H1 (cell line): ENCODE data around the gene THEM5. TPM values are rescaled to one million over a fixed set of nuclear protein-coding genes. Genes with fewer than 3 reads are reported as not detected.
"Not testable (repeated sequence)": the region's sequence is repeated elsewhere in the genome, so short reads cannot be mapped to it uniquely, and the experiment has no call there.

Experiments
- CTCF ChIA-PET: fragments of 300-600 bp; sonication (Branson Sonifier 250); formaldehyde crosslinking; loops from one replicate; lab custom pipeline; 2021; ENCODE audit not compliant: partially characterized antibody; lab: Charles Lee
- POLR2A ChIA-PET: fragments of 300-600 bp; sonication (Branson Sonifier 250); formaldehyde crosslinking; loops from one replicate; lab custom pipeline; 2021; ENCODE audit warnings: inconsistent platforms; ENCODE audit not compliant: partially characterized antibody; lab: Charles Lee
- DNase-seq, 2 experiments: peaks; one replicate each; pipeline versions ENCODE4 v3.0.0 to v3.0.0-alpha.2; 2010 to 2022; ENCODE audit warnings: low spot score in 2 of 2, low read depth in 1 of 2, mixed read lengths in 1 of 2
- FAIRE-seq: peaks from 2 replicates; lab custom pipeline; 2011; peaks lifted over from hg19 to GRCh38; lab: Jason Lieb, UNC
- H2AFZ ChIP-seq: 2 replicates; pipeline ENCODE4 v1.8.1; 2012; ENCODE audit warnings: low read length, inconsistent platforms
- H2AK5ac ChIP-seq: 2 replicates; pipeline ENCODE4 v1.6.1; 2013; ENCODE audit warnings: low read depth, low read length
- H2BK120ac ChIP-seq: replicated peaks from 2 replicates; pipeline ENCODE3; 2013; ENCODE audit warnings: low read depth, low read length, inconsistent platforms
- H2BK12ac ChIP-seq: 2 replicates; pipeline ENCODE4 v1.6.1; 2013; ENCODE audit warnings: low read depth, low read length
- H2BK15ac ChIP-seq: 2 replicates; pipeline ENCODE4 v1.6.1; 2013; ENCODE audit warnings: low read length
- H2BK20ac ChIP-seq: 2 replicates; pipeline ENCODE4 v1.6.1; 2013; ENCODE audit warnings: low read length
- H2BK5ac ChIP-seq: 2 replicates; pipeline ENCODE4 v1.6.1; 2013; ENCODE audit warnings: low read depth, low read length
- H3K14ac ChIP-seq: 2 replicates; pipeline ENCODE4 v1.6.1; 2013; ENCODE audit warnings: inconsistent platforms; ENCODE audit not compliant: insufficient read length
- H3K18ac ChIP-seq: 2 replicates; pipeline ENCODE4 v1.6.1; 2013; ENCODE audit warnings: low read length; ENCODE audit errors: extremely low read depth
- H3K23ac ChIP-seq: 2 replicates; pipeline ENCODE4 v1.6.1; 2013; ENCODE audit warnings: inconsistent platforms; ENCODE audit not compliant: insufficient read length
- H3K23me2 ChIP-seq: 2 replicates; pipeline ENCODE4 v1.6.1; 2013; ENCODE audit warnings: low read depth, low read length
- H3K27ac ChIP-seq: 2 replicates; pipeline ENCODE4 v1.6.1; 2011; ENCODE audit warnings: low read depth, low read length, inconsistent platforms
- H3K27me3 ChIP-seq, 4 experiments: replicated peaks in 1 of 4; 1 replicate in 1 of 4; 2 replicates in 3 of 4; pipeline versions ENCODE4 v1.6.1 to v1.8.1; 2011 to 2013; ENCODE audit warnings: low read length in 3 of 4, mild to moderate bottlenecking in 3 of 4, inconsistent platforms in 2 of 4, mixed read lengths in 2 of 4, moderate library complexity in 1 of 4; ENCODE audit not compliant: control insufficient read depth in 3 of 4, insufficient read depth in 3 of 4; ENCODE audit errors: extremely low read depth in 1 of 4
- H3K36me3 ChIP-seq, 4 experiments: 2 replicates each; pipeline versions ENCODE4 v1.6.1 to v1.8.1; 2011 to 2013; ENCODE audit warnings: mild to moderate bottlenecking in 4 of 4, low read length in 3 of 4, moderate library complexity in 2 of 4, control low read depth in 1 of 4, inconsistent platforms in 1 of 4; ENCODE audit not compliant: insufficient read depth in 4 of 4, control insufficient read depth in 2 of 4
- H3K4ac ChIP-seq: replicated peaks from 2 replicates; pipeline ENCODE3; 2013; ENCODE audit warnings: low read length, low read depth, mixed read lengths, inconsistent platforms; ENCODE audit not compliant: insufficient read length
- H3K4me1 ChIP-seq, 4 experiments: replicated peaks in 1 of 4; 1 replicate in 1 of 4; 2 replicates in 3 of 4; pipeline versions ENCODE4 v1.6.1 to v1.8.1; 2011 to 2013; ENCODE audit warnings: low read length in 3 of 4, inconsistent platforms in 2 of 4, mixed read lengths in 1 of 4; ENCODE audit not compliant: insufficient read depth in 4 of 4, control insufficient read depth in 3 of 4
- H3K4me2 ChIP-seq, 2 experiments: 2 replicates each; pipeline versions ENCODE4 v1.6.1 to v1.8.1; 2011 to 2013; ENCODE audit warnings: low read depth in 2 of 2, low read length in 2 of 2, control low read depth in 1 of 2, inconsistent platforms in 1 of 2, mild to moderate bottlenecking in 1 of 2; ENCODE audit not compliant: insufficient read depth in 1 of 2
- H3K4me3 ChIP-seq, 4 experiments: fragments of 200-600, 300-600 bp in 1 of 4; sonication (generic), shearing (Covaris generic), sonication (Bioruptor Twin) in 1 of 4; 2 replicates each; pipeline versions ENCODE4 v1.5.1 to v1.8.1; 2011 to 2016; ENCODE audit warnings: low read length in 4 of 4, low read depth in 3 of 4, control low read depth in 2 of 4, inconsistent platforms in 2 of 4, mild to moderate bottlenecking in 2 of 4, mixed read lengths in 1 of 4, moderate library complexity in 1 of 4; ENCODE audit not compliant: insufficient read depth in 2 of 4; ENCODE audit errors: extremely low read depth in 1 of 4
- H3K56ac ChIP-seq: replicated peaks from 2 replicates; pipeline ENCODE3; 2013; ENCODE audit warnings: low read depth, mild to moderate bottlenecking, mixed read lengths, low read length, inconsistent platforms; ENCODE audit not compliant: insufficient read length
- H3K79me1 ChIP-seq: 2 replicates; pipeline ENCODE4 v1.6.1; 2013; ENCODE audit warnings: low read depth, low read length, control low read depth
- H3K79me2 ChIP-seq, 2 experiments: 2 replicates each; pipeline versions ENCODE4 v1.6.1 to v1.8.1; 2012 to 2013; ENCODE audit warnings: low read length in 2 of 2, mild to moderate bottlenecking in 2 of 2, inconsistent platforms in 1 of 2; ENCODE audit not compliant: insufficient read depth in 2 of 2, control insufficient read depth in 1 of 2
- H3K9ac ChIP-seq, 4 experiments: replicated peaks in 1 of 4; 1 replicate in 1 of 4; 2 replicates in 3 of 4; pipeline versions ENCODE4 v1.6.1 to v1.8.1; 2011 to 2013; ENCODE audit warnings: low read depth in 3 of 4, low read length in 3 of 4, control low read depth in 2 of 4, mild to moderate bottlenecking in 2 of 4, moderate library complexity in 2 of 4, inconsistent platforms in 1 of 4; ENCODE audit errors: extremely low read depth in 1 of 4
- H3K9me3 ChIP-seq, 2 experiments: 2 replicates each; pipeline versions ENCODE4 v1.6.1 to v1.8.1; 2012 to 2013; ENCODE audit warnings: mild to moderate bottlenecking in 2 of 2, moderate library complexity in 2 of 2, control low read depth in 1 of 2, inconsistent platforms in 1 of 2, low read depth in 1 of 2, low read length in 1 of 2, mixed read lengths in 1 of 2; ENCODE audit not compliant: insufficient read depth in 2 of 2
- H4K20me1 ChIP-seq, 2 experiments: replicated peaks in 1 of 2; 2 replicates each; pipeline versions ENCODE3 to v1.8.1; 2011 to 2013; ENCODE audit warnings: inconsistent platforms in 2 of 2, low read length in 2 of 2, mild to moderate bottlenecking in 1 of 2; ENCODE audit not compliant: insufficient read depth in 2 of 2, control insufficient read depth in 1 of 2
- H4K5ac ChIP-seq: 2 replicates; pipeline ENCODE4 v1.6.1; 2013; ENCODE audit warnings: low read length, low read depth, mixed read lengths, inconsistent platforms; ENCODE audit not compliant: insufficient read length
- H4K8ac ChIP-seq: 2 replicates; pipeline ENCODE4 v1.8.0; 2013; ENCODE audit warnings: mild to moderate bottlenecking, moderate library complexity, low read length, inconsistent platforms; ENCODE audit not compliant: insufficient read depth; ENCODE audit errors: extremely low read depth
- H4K91ac ChIP-seq: replicated peaks from 2 replicates; pipeline ENCODE3; 2013; ENCODE audit warnings: low read length, mixed read lengths, inconsistent platforms; ENCODE audit not compliant: insufficient read length
- CTCF ChIP-seq, 3 experiments: IDR thresholded peaks; 1 replicate in 2 of 3; 2 replicates in 1 of 3; pipeline versions ENCODE4 v1.5.1 to v1.6.1; 2011; ENCODE audit warnings: low read length in 3 of 3, mild to moderate bottlenecking in 3 of 3, inconsistent platforms in 2 of 3, low read depth in 1 of 3, moderate library complexity in 1 of 3; ENCODE audit not compliant: insufficient read depth in 1 of 3; ENCODE audit errors: control extremely low read depth in 1 of 3
- RAD21 ChIP-seq, 2 experiments: IDR thresholded peaks in 1 of 2; conservative IDR thresholded peaks in 1 of 2; 2 replicates each; pipeline ENCODE4 v1.6.1; 2011; ENCODE audit warnings: low read depth in 2 of 2, low read length in 2 of 2, improper control_type of control experiment in 1 of 2, inconsistent platforms in 1 of 2, mild to moderate bottlenecking in 1 of 2, moderate library complexity in 1 of 2
- WGBS, 2 experiments: shearing (Covaris generic) in 1 of 2; methylation state at CpG; one replicate each; pipeline versions ENCODE4 v1.1.6 to v1.1.7; 2013 to 2015; ENCODE audit warnings: low lambda C conversion rate in 2 of 2, mixed read lengths in 2 of 2, inconsistent platforms in 1 of 2, low coverage in 1 of 2, missing lambda C conversion rate in 1 of 2; ENCODE audit not compliant: insufficient replicate concordance in 2 of 2, insufficient coverage in 1 of 2, insufficient read length in 1 of 2; ENCODE audit errors: extremely low coverage in 1 of 2, missing lambda C conversion rate in 1 of 2; 5-methylcytosine and 5-hydroxymethylcytosine counted together
- polyA plus RNA-seq, 7 experiments: library from polyadenylated mRNA; depleted of rRNA in 3 of 7; stranded (reverse) in 5 of 7; unstranded in 2 of 7; fragments of >200 nt in 5 of 7; fragments of 200-250 nt in 2 of 7; gene quantifications; 1 replicate in 5 of 7; 2 replicates in 1 of 7; 4 replicates in 1 of 7; pipeline versions ENCODE4 v1.2.1 to v1.2.3, GENCODE V29; 2011 to 2013; ENCODE audit warnings: missing spikeins in 2 of 7, mixed read lengths in 2 of 7
- total RNA-seq: library from RNA; stranded (reverse); fragmentation: NEBNext Ultra II Directional; extraction: Animal tissue kit (Norgen Biotek cat#: 25700); gene quantifications from 2 replicates; pipeline ENCODE4 v1.2.1, GENCODE V29; 2021

Gene THEM5
- total and polyA plus RNA-seq, 2 of the 8 experiments (the other 6 are each of a cell fraction or from before 2014, with no cell fraction given) = not detected

GRCh38 chr1:151872776-151873175, 19.3 kb upstream of the THEM5 start:
- H3K18ac ChIP-seq, H2BK5ac ChIP-seq, DNase-seq, H4K20me1 ChIP-seq, H3K4me1 ChIP-seq, H2AK5ac ChIP-seq, H3K36me3 ChIP-seq, H3K4ac ChIP-seq, H3K79me1 ChIP-seq, FAIRE-seq, H3K23ac ChIP-seq, H3K56ac ChIP-seq, H2AFZ ChIP-seq, H4K5ac ChIP-seq, H3K9ac ChIP-seq, H4K8ac ChIP-seq, H2BK120ac ChIP-seq, H3K27me3 ChIP-seq, H3K4me2 ChIP-seq, H3K4me3 ChIP-seq, H3K14ac ChIP-seq, H3K9me3 ChIP-seq, H2BK15ac ChIP-seq, H4K91ac ChIP-seq, H3K23me2 ChIP-seq, POLR2A ChIA-PET, H3K79me2 ChIP-seq, H3K27ac ChIP-seq, H2BK12ac ChIP-seq, H2BK20ac ChIP-seq, CTCF ChIA-PET: not testable (repeated sequence)
- WGBS, 2 experiments = 59% methylated on average over 9 of the region's 9 CpGs; no CpG with 5 or more reads in 1 of the 2 experiments
- TF ChIP-seq RAD21 (IDR thresholded peaks at IDR 0.05 in 1 of 2, conservative IDR thresholded peaks at IDR 0.05 in 1 of 2; ENCODE audit: low read depth in 2 of 2, low read length in 2 of 2) (0 out of 4 replicates have a peak, but pooled peaks of 1 of the 2 experiments have one; percentile 24), CTCF (IDR thresholded peaks at IDR 0.05; ENCODE audit: control extremely low read depth in 1 of 3, insufficient read depth in 1 of 3, low read depth in 1 of 3, low read length in 3 of 3) (0 out of 4 replicates have a peak, but pooled peaks of 1 of the 3 experiments have one; percentile 19)
